ENCODE measurements around the gene ZC3H4. TPM values are rescaled to one million over a fixed set of nuclear protein-coding genes. Genes with fewer than 3 reads are reported as not detected.
A peak's percentile ranks its signal among the peaks of the same experiment; 100 is the strongest.

The ZC3H4 gene
- total RNA-seq, 1 donor from 2014 or later: 56.7 TPM

DNA sequence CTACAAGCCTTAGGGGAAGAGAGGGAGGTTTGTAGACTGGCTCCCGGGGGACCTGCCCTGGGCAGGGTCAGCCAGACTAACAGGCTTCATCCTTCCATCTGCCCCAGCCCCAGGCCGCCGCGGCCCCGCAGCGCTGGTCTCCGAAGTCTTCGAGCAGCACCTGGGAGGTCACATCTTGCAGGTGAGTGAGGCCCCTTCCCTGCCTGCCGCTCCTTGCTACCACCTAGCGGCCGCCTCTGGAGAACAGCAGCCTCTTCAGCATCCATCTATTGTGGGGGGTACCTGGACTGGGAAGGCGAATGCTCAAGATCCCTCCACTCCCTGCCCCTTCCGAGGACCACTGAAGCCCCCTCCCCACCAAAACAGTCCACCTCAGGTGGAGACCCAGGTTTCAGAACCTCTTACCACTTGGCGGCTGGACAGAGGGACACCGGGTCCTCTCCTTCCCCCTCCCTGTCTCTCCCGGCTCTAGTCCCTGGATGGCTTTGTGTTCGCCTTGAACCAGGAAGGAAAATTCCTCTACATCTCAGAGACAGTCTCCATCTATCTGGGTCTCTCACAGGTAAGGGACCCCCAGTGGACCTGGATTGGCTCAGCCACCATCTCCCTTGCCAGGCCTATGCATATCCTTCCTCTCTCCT is 81.3 kb downstream of the ZC3H4 start:
- H3K36me3 Mint-ChIP-seq (ENCODE audit: low read depth, unreplicated experiment): no peaks in the 10 kb centered on the region
- DNase-seq (ENCODE audit: low spot score): peak; percentile 64
- TF ChIP-seq, protein P1, sequence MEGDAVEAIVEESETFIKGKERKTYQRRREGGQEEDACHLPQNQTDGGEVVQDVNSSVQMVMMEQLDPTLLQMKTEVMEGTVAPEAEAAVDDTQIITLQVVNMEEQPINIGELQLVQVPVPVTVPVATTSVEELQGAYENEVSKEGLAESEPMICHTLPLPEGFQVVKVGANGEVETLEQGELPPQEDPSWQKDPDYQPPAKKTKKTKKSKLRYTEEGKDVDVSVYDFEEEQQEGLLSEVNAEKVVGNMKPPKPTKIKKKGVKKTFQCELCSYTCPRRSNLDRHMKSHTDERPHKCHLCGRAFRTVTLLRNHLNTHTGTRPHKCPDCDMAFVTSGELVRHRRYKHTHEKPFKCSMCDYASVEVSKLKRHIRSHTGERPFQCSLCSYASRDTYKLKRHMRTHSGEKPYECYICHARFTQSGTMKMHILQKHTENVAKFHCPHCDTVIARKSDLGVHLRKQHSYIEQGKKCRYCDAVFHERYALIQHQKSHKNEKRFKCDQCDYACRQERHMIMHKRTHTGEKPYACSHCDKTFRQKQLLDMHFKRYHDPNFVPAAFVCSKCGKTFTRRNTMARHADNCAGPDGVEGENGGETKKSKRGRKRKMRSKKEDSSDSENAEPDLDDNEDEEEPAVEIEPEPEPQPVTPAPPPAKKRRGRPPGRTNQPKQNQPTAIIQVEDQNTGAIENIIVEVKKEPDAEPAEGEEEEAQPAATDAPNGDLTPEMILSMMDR (IDR thresholded peaks at IDR 0.05; ENCODE audit: unreplicated experiment): peak; percentile 57

GRCh38 chr19:47028195-47028601 is 85.4 kb downstream of the ZC3H4 start:
- no peaks in the 10 kb centered on the region for H3K36me3 Mint-ChIP-seq (ENCODE audit: low read depth, unreplicated experiment)
- H3K4me1 Mint-ChIP-seq (ENCODE audit: unreplicated experiment): peaks cover 5% of the 10 kb centered on the region
- TF ChIP-seq, protein P1 (IDR thresholded peaks at IDR 0.05; ENCODE audit: unreplicated experiment): no peak
- no peak overlapping the region for H3K4me3 Mint-ChIP-seq (ENCODE audit: unreplicated experiment)
- H3K27ac Mint-ChIP-seq (ENCODE audit: unreplicated experiment): no peak overlapping the region
- H3K27me3 Mint-ChIP-seq (ENCODE audit: unreplicated experiment): peaks cover 17% of the 10 kb centered on the region
- H3K9me3 Mint-ChIP-seq (ENCODE audit: unreplicated experiment): no peaks in the 10 kb centered on the region
- DNase-seq (ENCODE audit: low spot score): peak; percentile 19

More for the DNA sequence above, 81.3 kb downstream of the ZC3H4 start:
- Mint-ChIP-seq H3K27ac (ENCODE audit: unreplicated experiment) (no peak overlapping the region), H3K27me3 (ENCODE audit: unreplicated experiment) (peaks cover 13% of the 10 kb centered on the region), H3K4me1 (ENCODE audit: unreplicated experiment) (peaks cover 16% of the 10 kb centered on the region), H3K4me3 (ENCODE audit: unreplicated experiment) (no peak overlapping the region), H3K9me3 (ENCODE audit: unreplicated experiment) (no peaks in the 10 kb centered on the region)

GRCh38 chr19:47027586-47028088 is 85.9 kb downstream of the ZC3H4 start:
- TF ChIP-seq, protein P1 (IDR thresholded peaks at IDR 0.05; ENCODE audit: unreplicated experiment): no peak
- Mint-ChIP-seq H3K4me3 (ENCODE audit: unreplicated experiment) (no peak overlapping the region), H3K27me3 (ENCODE audit: unreplicated experiment) (peaks cover 22% of the 10 kb centered on the region), H3K9me3 (ENCODE audit: unreplicated experiment) (no peaks in the 10 kb centered on the region), H3K36me3 (ENCODE audit: low read depth, unreplicated experiment) (no peaks in the 10 kb centered on the region), H3K4me1 (ENCODE audit: unreplicated experiment) (peaks cover 5% of the 10 kb centered on the region), H3K27ac (ENCODE audit: unreplicated experiment) (no peak overlapping the region)
- no peak for DNase-seq (ENCODE audit: low spot score)

- H3K36me3 Mint-ChIP-seq (ENCODE audit: low read depth, unreplicated experiment): no peaks in the 10 kb centered on the region
- H3K4me1 Mint-ChIP-seq (ENCODE audit: unreplicated experiment): peaks cover 5% of the 10 kb centered on the region
- peaks cover 22% of the 10 kb centered on the region for H3K27me3 Mint-ChIP-seq (ENCODE audit: unreplicated experiment)
- no peak for DNase-seq (ENCODE audit: low spot score)
- H3K9me3 Mint-ChIP-seq (ENCODE audit: unreplicated experiment): no peaks in the 10 kb centered on the region
- H3K4me3 Mint-ChIP-seq (ENCODE audit: unreplicated experiment): no peak overlapping the region
- TF ChIP-seq, protein P1 (IDR thresholded peaks at IDR 0.05; ENCODE audit: unreplicated experiment): no peak
- no peak overlapping the region for H3K27ac Mint-ChIP-seq (ENCODE audit: unreplicated experiment)
Observed at GRCh38 chr19:47026889-47027288, 86.7 kb downstream of the ZC3H4 start.

GRCh38 chr19:47026156-47026555 is 87.4 kb downstream of the ZC3H4 start:
- no peak for DNase-seq (ENCODE audit: low spot score)
- Mint-ChIP-seq H3K27ac (ENCODE audit: unreplicated experiment) (no peak overlapping the region), H3K4me1 (ENCODE audit: unreplicated experiment) (peaks cover 5% of the 10 kb centered on the region), H3K36me3 (ENCODE audit: low read depth, unreplicated experiment) (no peaks in the 10 kb centered on the region), H3K27me3 (ENCODE audit: unreplicated experiment) (peaks cover 23% of the 10 kb centered on the region), H3K9me3 (ENCODE audit: unreplicated experiment) (no peaks in the 10 kb centered on the region), H3K4me3 (ENCODE audit: unreplicated experiment) (no peak overlapping the region)
- TF ChIP-seq, protein P1 (IDR thresholded peaks at IDR 0.05; ENCODE audit: unreplicated experiment): no peak
